GM12892 (cell line): ENCODE results near the gene TSC22D4.

Experiments used
- POLR2A ChIP-seq: IDR thresholded peaks from 2 replicates; pipeline ENCODE4 v1.6.1; 2011; ENCODE audit warnings: low read depth, low read length, control low read depth
- POLR2AphosphoS5 ChIP-seq: IDR thresholded peaks from 2 replicates; pipeline ENCODE4 v1.6.1; 2011; ENCODE audit warnings: low read depth, low read length, control low read depth

DNA sequence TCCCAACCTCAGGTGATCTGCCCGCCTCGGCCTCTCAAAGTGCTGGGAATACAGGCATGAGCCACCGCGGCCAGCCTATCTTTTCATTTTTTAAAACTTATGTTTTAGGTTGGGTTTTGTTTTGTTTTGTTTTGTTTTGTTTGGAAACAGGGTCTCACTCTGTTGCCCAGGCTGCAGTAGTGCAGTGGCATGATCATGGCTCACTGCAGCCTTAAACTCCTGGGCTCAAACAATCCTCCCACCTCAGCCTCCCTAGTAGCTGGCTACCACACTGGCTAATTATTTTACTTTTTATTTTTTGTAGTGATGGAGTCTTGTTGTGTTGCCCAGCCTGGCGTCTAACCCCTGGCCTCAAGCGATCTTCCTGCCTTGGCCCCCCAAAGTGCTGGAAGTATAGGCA is 40.6 kb upstream of the TSC22D4 start:
- TF ChIP-seq POLR2A: no peak
- TF ChIP-seq POLR2AphosphoS5: no peak
